Right ventricle myocardium superior (tissue), 1 donor: ENCODE measurements around the gene MISP. TPM values are rescaled to one million over a fixed set of nuclear protein-coding genes. Genes with fewer than 3 reads are reported as not detected.
"Not testable (repeated sequence)": the region's sequence is repeated elsewhere in the genome, so short reads cannot be mapped to it uniquely, and the experiment has no call there.

Source experiments
- ATAC-seq: fragments of 200-7000 bp; cut with Tn5 transposase; one replicate; pipeline ENCODE4 v1.9.1; 2020; ENCODE audit warnings: mild to moderate bottlenecking; ENCODE audit not compliant: poor library complexity
- DNase-seq: peaks from one replicate; pipeline ENCODE4 v3.0.0-alpha.2; 2020
- intact Hi-C: fragments of 100-400 bp; cut with DNase I; formaldehyde crosslinking; loops from one replicate; pipeline ENCODE4 v1.11.2; 2022
- total RNA-seq: library from RNA; stranded (reverse); fragmentation: NEBNext Ultra II Directional; extraction: Animal tissue kit (Norgen Biotek cat#: 25700); gene quantifications from one replicate; pipeline ENCODE4 v1.2.1, GENCODE V29; 2021
- donor health status: DM: no; HTN: yes; CAD: no; lungs with severe emphysema.

Gene MISP
- total RNA-seq, 1 donor from 2014 or later: not detected

DNA sequence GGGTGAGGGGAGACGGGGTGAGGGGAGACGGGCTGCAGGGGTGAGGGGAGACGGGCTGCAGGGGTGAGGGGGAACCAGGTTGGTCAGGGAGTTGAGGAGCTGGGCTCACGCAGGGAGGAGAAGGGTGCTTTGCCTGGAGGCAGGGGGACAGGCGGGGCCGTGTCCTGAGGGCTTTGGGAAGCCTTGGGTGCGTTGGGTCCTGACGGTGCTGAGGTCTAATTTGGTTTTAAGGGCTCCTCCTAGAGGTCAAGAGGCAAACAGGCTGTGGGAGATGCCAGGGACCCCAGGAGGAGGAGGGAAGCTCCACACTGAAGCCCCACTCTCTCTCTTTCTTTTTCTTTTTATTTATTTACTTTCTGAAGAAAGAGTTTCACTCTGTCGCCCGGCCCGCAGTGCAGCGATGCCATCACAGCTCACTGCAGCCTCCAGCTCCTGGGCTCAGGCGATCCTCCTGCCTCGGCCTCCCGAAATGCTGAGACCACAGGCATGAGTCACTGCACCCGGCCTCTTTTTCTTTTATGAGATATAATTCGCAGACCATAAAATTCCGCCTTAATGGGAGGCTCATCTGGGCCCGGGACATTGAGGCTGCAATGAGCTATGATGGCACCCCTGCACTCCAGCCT, 9.3 kb upstream of the MISP start:
- ATAC-seq: no peak
- DNase-seq: no peak
- intact Hi-C loops: no loop called here

DNA sequence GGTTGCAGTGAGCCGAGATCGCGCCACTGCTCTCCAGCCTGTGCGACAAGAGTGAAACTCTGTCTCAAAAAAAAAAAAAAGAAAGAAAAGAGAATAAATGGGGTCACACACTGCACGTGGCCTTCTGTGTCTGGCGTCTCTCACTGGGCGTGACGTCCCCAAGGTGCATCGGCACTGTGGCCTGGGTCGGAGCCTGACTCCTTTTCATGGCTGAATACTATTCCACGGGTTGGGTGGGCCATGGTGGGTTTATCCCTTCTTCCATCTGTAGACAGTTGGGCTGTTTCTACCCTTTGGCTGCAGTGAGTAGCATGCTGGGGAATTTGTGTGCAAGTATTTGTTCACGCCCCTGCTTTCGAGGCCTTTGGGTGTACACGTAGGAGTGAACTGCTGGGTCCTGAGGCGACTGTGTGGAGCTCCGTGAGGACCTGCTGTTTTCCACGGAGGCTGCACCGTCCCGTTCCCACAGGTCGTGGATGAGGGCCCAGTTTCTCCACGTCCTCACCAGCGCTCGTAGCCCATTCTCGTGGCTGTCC, 8.3 kb upstream of the MISP start:
- intact Hi-C loops: no loop called here
- no peak for ATAC-seq

DNA sequence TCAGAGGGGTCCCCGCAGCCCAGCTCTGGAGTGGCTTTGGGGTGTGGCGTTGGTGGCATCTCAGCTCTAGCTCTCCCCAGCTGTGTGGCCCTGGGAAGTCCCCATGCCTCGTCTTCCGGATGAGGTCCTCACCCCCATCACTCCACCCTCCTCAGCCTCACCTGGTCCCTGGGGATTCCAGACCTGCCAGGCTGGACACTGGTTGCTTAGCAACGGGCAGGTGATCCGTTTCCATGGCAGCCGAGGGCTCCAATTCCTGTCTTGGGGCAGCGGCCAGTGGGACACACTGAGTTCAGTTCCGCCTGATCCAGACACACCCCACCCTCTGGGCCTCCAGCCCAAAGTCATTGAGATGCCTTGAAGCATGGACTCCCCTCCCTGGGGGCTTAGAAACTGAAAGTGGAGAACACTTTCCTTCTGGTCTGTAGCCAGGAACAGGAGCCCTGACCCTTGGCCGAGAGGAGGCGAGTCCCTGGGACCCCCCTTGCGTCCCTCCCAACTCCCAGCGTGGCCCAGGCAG, 7.7 kb upstream of the MISP start:
- ATAC-seq: no peak
- intact Hi-C loops: no loop called here
- no peak for DNase-seq

More for the DNA sequence above, 8.3 kb upstream of the MISP start:
- no peak for DNase-seq

DNA sequence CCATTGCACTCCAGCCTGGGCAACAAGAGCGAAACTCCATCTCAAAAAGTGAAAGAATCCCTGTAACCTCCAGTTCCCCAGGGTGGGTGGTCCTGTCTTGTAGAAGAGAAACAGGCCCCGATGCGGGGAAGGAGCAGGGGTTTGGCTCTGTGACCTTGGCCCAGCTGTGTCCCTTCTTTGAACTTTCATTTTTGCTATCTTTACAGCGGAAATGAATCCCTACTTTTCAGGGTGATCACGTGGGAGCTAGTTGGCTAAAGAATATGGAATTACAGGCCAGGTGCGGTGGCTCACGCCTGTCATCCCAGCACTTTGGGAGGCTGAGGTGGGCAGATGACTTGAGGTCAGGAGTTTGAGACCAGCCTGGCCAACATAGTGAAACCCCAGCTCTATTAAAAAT, 5.8 kb upstream of the MISP start:
- intact Hi-C loops, ATAC-seq, DNase-seq: not testable (repeated sequence)

DNA sequence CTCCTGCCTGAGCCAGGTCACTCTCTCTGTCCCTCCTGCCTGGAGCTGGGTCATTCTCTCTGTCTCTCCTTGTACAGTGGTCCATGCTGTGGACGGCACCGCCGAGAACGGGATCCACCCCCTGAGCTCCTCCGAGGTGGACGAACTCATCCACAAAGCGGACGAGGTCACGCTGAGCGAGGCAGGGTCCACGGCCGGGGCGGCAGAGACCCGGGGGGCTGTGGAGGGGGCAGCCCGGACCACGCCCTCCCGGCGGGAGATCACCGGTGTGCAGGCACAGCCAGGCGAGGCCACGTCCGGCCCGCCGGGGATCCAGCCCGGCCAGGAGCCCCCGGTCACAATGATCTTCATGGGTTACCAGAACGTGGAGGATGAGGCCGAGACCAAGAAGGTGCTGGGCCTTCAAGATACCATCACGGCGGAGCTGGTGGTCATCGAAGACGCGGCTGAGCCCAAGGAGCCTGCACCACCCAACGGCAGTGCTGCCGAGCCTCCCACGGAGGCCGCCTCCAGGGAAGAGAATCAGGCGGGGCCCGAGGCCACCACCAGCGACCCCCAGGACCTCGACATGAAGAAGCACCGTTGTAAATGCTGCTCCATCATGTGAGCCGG, 4.6 kb upstream of the MISP start:
- intact Hi-C loops: no loop called here
- DNase-seq (no peak), ATAC-seq (no peak)

DNA sequence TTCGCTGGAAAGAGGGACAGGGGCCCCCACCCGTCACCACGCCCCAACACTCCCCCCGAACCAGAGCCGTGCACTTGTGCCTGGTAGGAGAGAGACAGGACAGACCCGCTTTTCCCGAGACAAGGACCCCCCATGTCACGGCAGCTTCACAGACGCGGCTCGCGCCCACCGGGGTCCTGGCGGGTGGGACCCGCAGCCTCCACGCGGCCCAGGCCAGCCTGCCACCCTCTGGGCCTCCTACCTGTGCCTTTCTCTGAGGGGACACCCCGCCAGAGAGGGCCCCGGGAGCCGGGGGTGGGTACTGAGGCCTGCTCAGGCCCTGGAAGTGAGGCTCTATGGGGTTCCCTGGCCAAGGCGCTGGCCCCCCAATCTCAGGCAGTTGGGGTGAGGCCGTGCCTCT, 4.0 kb upstream of the MISP start:
- DNase-seq (no peak), ATAC-seq (no peak)
- intact Hi-C loops: no loop called here

DNA sequence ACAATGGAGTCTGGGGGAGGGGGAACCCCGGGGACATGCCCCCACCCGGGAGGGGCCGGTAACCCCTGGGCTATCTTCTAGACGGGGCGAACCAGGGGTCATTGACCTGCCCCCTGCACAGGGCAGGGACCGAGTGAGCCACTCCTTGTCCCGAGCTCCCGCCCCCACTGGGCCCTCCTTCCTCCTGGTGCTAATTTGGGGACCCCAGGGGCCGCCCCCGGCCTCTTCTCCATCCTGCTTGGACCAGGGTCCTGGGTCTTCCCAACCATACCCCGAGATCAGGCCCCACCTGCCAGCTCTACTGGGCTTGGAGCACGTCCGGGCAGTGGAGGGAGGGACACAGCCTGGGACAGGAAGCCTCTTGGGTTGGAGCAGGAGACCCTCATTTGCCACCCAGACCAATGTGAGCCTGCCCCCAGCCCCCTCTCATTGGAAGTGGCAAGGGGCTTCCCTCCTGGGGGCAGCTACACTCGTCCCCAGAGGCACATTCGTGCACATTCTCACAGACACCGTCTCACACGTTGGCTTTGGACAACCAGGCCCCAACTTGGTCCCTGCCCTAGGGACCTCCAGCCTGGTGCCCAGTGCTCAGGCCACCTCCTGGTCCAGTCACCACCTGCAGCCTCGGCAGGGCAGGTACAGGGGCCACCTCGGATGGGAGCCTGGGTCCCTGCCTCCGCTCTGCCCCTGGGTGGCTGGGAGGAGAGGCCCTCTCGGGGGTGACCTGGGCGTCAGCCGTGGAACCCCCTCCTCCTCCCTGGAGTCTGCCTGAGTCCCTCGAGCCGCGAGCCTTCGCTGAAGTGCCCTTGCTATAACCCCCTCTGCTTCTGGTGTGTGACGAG, 3.3 kb upstream of the MISP start:
- DNase-seq: no peak
- no peak for ATAC-seq
- intact Hi-C loops: no loop called here

DNA sequence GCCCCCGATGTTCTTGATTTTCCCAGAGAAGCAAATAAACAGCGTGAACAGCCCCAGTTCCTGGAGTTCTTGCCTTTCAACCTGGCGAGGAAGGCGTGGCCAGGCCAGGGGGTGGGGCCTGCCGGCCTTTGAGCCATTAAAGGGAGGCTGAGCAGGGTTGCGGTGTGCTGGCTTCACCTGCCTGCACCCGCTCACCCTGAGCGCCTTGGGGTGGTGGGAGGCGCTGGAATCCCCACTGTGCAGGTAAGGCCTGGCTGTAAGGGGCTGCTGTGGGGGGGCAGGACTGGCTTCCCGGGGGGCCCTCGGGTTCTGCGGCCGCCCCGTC, 2.7 kb upstream of the MISP start:
- ATAC-seq: no peak
- intact Hi-C loops: no loop called here

GRCh38 chr19:749811-750210, 1.1 kb upstream of the MISP start:
- DNase-seq: no peak
- intact Hi-C loops: no loop called here
- ATAC-seq: no peak

More for the DNA sequence above, 2.7 kb upstream of the MISP start:
- DNase-seq: no peak

- ATAC-seq (peak; percentile 33), DNase-seq (no peak)
- intact Hi-C loops: no loop called here
These were observed 809 bp downstream of the MISP start for GRCh38 chr19:751501-752341.

DNA sequence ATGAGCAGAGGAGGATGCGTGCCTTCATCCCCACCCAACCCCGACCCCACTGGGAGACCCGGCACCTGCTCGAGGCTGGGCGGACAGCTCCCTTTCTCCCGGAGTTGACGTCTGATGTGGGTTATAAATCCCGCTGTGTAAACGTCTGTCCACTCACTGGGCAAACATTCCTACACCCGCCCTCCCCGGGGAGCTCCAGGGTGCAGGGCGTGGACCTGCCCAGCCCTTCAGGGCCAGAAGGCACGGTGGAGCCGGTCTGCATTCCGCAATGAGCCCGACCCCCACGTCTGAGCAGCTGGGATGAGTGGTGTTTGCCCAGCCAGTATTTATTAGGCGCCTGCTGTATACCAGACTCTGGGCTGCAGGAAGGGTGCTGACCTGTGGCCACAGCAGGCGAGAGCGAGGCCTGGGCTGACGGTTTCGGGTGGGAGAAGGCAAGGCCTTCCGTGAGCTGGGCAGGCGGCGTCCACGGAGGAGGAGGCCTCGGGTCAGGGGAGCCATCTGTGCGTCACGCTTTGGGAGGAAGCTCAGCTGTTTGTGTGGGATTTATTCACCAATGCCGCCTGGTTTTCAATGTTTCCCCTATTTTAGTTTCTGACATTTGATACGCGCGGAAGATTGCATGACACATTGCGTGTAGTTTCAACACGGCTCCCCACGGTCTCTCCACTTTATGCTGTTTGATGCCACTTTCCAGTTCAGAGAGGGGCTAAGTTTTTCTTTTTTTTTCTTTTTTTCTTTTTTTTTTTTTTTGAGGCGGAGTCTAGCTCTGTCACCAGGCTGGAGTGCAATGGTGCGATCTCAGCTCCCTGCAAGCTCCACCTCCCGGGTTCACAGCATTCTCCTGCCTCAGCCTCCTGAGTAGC, 2.0 kb downstream of the MISP start:
- DNase-seq (no peak), ATAC-seq (peak; percentile 35)
- intact Hi-C loops: no loop called here

DNA sequence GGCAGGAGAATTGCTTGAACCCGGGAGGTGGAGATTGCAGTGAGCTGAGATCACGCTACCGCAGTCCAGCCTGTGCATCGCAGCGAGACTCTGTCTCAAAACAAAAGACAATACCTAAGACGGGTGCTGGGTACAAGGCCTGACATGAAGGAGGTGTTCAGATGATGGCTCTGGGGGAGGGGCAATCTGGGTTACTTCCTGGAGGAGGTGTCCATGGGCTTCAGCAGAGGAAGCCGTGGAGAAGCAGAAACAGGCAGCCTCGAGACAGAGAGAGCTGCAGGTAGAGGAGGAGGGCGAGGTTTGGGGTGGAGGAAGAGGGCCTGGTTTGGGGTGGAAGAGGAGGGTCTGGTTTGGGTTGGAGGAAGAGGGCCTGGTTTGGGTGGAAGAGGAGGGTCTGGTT, 3.6 kb downstream of the MISP start:
- intact Hi-C loops: no loop called here
- no peak for ATAC-seq
- no peak for DNase-seq

DNA sequence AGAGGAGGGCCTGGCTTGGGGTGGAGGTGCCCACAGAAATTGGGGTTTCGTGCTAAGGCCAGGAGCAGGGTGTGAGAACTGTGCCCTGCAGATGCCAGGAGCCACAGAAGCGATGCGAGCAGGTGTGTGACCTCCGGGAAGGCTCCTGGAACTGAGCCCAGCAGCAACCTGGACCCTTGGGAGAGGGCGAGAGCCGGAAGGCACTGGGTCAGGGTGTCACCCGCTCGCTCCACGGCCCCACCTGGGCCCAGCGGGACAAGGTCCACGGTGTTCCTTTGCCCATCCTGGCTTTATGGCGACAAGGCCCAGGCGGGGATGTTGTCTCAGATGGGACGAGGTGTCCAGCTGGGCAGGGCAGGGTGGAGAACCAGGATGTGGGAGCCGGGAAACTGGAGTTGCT, 4.2 kb downstream of the MISP start:
- intact Hi-C loops: no loop called here
- no peak for DNase-seq
- ATAC-seq: no peak

DNA sequence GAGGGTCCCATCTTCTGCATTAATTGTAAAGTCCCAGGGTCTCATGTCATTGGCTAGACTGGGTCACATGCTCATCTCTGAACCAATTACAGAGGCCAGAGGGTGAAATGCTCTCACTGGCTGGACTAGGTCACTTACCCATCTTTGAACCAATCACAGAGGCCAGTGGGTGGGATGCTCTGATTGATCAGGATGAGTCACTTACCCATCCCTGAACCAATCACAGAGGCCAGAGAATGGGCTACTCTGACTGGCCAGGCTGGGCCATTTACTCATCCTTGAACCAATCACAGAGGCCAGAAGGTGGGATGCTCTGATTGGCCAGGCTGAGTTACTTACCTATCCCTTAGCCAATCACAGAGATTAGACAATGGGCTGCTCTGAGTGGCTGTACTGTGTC, 5.3 kb downstream of the MISP start:
- intact Hi-C loops: no loop called here
- no peak for DNase-seq
- ATAC-seq: no peak

- DNase-seq (no peak), ATAC-seq (no peak)
- intact Hi-C loops: no loop called here
These were observed 6.1 kb downstream of the MISP start for GRCh38 chr19:756821-757688.

GRCh38 chr19:757811-758668, 7.1 kb downstream of the MISP start:
- intact Hi-C loops: no loop called here
- no peak for DNase-seq
- ATAC-seq: no peak
